NT2/D1 (cell line): ENCODE measurements around the gene EREG.

Source experiments
- DNase-seq: peaks from one replicate; pipeline ENCODE4 v3.0.0-alpha.2; 2011; ENCODE audit warnings: low read depth, low spot score
- H3K27me3 ChIP-seq: 2 replicates; pipeline ENCODE4 v1.6.0; 2011; ENCODE audit warnings: mild to moderate bottlenecking; ENCODE audit not compliant: insufficient read length, insufficient read depth
- H3K36me3 ChIP-seq: 2 replicates; pipeline ENCODE4 v1.6.1; 2011; ENCODE audit warnings: mild to moderate bottlenecking, low read length, mixed read lengths; ENCODE audit not compliant: insufficient read depth, insufficient read length
- H3K4me1 ChIP-seq: 2 replicates; pipeline ENCODE4 v1.5.1; 2011; ENCODE audit not compliant: insufficient read depth, insufficient read length
- H3K4me3 ChIP-seq: 2 replicates; pipeline ENCODE4 v1.5.1; 2011; ENCODE audit warnings: low read depth; ENCODE audit not compliant: insufficient read length
- H3K9ac ChIP-seq: 2 replicates; pipeline ENCODE4 v1.6.0; 2011; ENCODE audit warnings: low read depth; ENCODE audit not compliant: insufficient read length
- H3K9me3 ChIP-seq: 2 replicates; pipeline ENCODE4 v1.5.1; 2011; ENCODE audit warnings: mild to moderate bottlenecking, low read length; ENCODE audit not compliant: insufficient read depth
- SUZ12 ChIP-seq: IDR thresholded peaks from 2 replicates; pipeline ENCODE4 v1.6.1; 2011; ENCODE audit not compliant: insufficient read length, insufficient read depth; ENCODE audit errors: extremely low read depth
- YY1 ChIP-seq: IDR thresholded peaks from 2 replicates; pipeline ENCODE4 v1.6.1; 2011; ENCODE audit not compliant: insufficient read length, insufficient read depth
- ZNF274 ChIP-seq: IDR thresholded peaks from 2 replicates; pipeline ENCODE4 v1.6.1; 2011; ENCODE audit warnings: mild to moderate bottlenecking, low read depth, low read length

Gene EREG

DNA sequence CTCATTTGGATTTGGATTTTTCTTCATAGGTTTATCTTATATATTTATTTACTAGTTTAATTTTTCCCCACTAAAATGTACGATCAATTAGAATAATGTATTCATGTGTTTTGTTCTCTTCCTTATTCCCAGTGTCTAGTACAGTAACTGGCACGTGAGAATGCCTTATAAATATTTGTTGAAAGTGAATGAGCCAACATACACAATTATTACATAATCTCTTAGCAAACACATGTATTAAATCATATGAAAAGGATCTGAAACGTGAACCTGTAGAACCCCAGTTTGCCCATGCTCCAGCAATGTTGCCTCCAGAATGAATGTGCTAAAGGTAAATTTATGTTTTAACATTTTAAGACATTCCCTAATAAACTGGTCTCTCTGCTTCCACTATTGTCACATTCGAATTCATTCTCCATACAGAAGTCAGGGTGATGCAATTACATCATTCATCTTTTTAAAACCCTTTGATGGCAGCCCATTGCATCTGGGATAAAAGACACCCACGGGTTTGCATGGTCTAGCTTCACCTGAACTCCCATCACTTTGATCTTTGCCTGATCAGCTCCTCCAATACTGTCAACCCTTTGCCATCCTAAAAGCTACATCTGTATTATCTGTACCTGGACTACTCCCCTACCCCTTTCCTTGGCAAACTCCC, 49.3 kb downstream of the EREG start:
- no peaks in the 10 kb centered on the region for H3K9me3 ChIP-seq
- DNase-seq = no peak
- TF ChIP-seq ZNF274 (no peak), YY1 (no peak), SUZ12 (no peak)
- H3K4me1 ChIP-seq = no peaks in the 10 kb centered on the region
- H3K27me3 ChIP-seq = no peaks in the 10 kb centered on the region
- H3K36me3 ChIP-seq = no peaks in the 10 kb centered on the region
- no peak overlapping the region for H3K4me3 ChIP-seq
- no peak overlapping the region for H3K9ac ChIP-seq

DNA sequence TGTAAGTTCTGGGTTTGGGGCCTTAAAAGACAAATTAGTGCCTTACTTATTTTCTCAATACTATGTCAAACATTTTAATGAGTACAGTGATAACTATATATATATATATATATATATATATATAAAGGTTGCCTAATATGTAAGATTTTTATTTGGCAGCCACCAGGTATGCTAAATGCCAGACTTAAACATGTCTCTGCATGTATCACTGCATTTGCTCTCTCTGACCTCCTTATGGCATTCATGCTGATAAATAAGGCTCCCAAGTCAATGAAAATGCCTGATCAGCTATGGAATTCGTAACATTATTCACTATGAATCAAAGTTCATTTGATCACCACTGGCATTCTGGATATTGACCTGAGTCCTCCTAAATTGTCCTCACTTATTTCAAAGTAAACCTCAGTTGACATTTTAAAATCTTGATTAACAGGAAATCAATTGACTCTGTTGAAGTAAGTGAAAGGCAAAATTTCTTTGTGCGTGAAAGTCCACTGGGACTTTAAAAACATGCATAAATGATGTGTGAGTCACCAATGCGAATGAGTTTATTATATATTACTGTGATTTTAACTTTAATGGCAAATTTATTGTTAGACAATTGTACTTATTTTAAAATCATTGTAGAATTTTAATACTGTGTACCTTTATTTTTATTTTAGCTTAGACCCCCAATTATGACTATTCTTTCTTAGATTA, 50.8 kb downstream of the EREG start:
- Histone ChIP-seq H3K4me1 (no peaks in the 10 kb centered on the region), H3K9ac (no peak overlapping the region), H3K27me3 (no peaks in the 10 kb centered on the region), H3K4me3 (no peak overlapping the region), H3K36me3 (no peaks in the 10 kb centered on the region), H3K9me3 (no peaks in the 10 kb centered on the region)
- TF ChIP-seq SUZ12 (no peak), ZNF274 (no peak), YY1 (no peak)
- no peak for DNase-seq

DNA sequence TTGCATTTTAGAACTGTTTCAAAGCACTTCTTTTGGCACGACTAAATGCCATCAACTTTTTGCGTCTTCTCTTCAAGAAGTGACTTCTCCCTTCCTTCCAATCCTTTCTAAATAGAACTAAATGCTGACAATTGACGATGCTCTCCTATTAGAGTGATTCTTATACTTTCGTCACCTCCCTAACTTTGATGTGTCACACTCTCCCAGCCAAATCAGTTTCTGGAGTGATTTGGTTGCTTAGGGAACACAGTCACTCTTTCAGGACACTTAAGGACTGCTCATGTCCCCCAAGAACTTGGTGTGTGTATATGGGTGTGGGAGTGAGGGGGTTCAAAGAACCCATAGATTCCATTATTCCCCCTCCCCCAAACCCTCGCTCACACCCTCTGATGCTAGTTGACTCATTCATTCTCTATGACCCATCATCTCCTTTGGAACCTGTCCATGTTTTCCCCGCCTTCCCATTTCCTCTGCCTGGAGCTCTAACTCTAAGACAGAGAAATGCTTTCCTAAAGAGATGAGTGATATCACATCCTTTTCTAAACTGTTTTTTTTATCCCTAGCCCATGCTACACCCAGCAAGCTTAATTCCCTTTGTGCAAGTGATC, 53.2 kb downstream of the EREG start:
- H3K9me3 ChIP-seq = no peaks in the 10 kb centered on the region
- no peaks in the 10 kb centered on the region for H3K4me1 ChIP-seq
- no peaks in the 10 kb centered on the region for H3K27me3 ChIP-seq
- no peak overlapping the region for H3K4me3 ChIP-seq
- DNase-seq = no peak
- no peaks in the 10 kb centered on the region for H3K36me3 ChIP-seq
- no peak overlapping the region for H3K9ac ChIP-seq
- no peak for TF ChIP-seq SUZ12
- TF ChIP-seq YY1 = no peak
- TF ChIP-seq ZNF274 = no peak

DNA sequence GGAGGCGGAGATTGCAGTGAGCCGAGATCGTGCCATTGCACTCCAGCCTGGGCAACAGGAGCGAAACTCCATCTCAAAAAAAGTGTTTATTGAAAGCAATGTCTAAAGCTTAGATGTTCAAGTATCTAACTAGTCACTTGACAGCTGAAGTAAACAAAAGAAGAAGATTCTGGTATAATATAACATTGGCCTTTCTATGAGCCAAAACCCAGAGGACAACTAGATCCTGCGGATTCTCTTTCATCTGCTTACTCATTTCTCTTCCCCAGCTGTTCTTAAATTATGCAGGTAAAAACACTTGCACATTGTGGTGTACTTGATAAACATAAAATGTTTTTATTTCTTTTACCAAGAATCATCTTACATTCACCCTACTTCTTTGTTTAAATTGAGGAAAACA, 55.9 kb downstream of the EREG start:
- no peak for TF ChIP-seq YY1
- no peak for TF ChIP-seq ZNF274
- Histone ChIP-seq H3K9me3 (no peaks in the 10 kb centered on the region), H3K4me3 (no peak overlapping the region), H3K27me3 (no peaks in the 10 kb centered on the region), H3K36me3 (no peaks in the 10 kb centered on the region), H3K9ac (no peak overlapping the region), H3K4me1 (no peaks in the 10 kb centered on the region)
- DNase-seq = no peak

DNA sequence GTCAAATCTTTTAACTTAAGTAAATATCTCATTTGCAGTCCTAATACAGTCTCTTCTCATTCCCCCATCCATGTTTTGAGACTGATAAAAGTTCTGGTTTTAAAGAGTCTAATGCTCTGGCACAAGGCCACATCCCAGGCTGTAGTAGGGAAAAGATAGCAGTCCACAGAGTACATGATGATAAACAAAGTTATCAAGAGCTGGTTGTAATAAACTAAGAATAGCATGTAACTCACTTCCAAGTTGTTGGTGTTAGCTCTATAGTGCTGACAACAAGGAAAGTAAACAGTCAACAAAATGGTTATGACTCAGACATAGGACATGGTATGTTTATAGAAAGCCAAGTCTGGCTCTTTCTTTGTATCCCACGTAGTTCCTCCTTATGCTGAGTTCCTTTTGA, 58.2 kb downstream of the EREG start:
- Histone ChIP-seq H3K4me3 (no peak overlapping the region), H3K9ac (no peak overlapping the region), H3K36me3 (no peaks in the 10 kb centered on the region), H3K4me1 (no peaks in the 10 kb centered on the region), H3K9me3 (no peaks in the 10 kb centered on the region), H3K27me3 (no peaks in the 10 kb centered on the region)
- DNase-seq = no peak
- TF ChIP-seq YY1 = no peak
- no peak for TF ChIP-seq SUZ12
- TF ChIP-seq ZNF274 = no peak

- no peaks in the 10 kb centered on the region for H3K36me3 ChIP-seq
- no peaks in the 10 kb centered on the region for H3K27me3 ChIP-seq
- no peak for DNase-seq
- H3K4me3 ChIP-seq = no peak overlapping the region
- no peak for TF ChIP-seq ZNF274
- no peak for TF ChIP-seq SUZ12
- no peak for TF ChIP-seq YY1
- no peaks in the 10 kb centered on the region for H3K4me1 ChIP-seq
- no peak overlapping the region for H3K9ac ChIP-seq
- no peaks in the 10 kb centered on the region for H3K9me3 ChIP-seq
Observed at GRCh38 chr4:74424111-74424510, 59.2 kb downstream of the EREG start.

DNA sequence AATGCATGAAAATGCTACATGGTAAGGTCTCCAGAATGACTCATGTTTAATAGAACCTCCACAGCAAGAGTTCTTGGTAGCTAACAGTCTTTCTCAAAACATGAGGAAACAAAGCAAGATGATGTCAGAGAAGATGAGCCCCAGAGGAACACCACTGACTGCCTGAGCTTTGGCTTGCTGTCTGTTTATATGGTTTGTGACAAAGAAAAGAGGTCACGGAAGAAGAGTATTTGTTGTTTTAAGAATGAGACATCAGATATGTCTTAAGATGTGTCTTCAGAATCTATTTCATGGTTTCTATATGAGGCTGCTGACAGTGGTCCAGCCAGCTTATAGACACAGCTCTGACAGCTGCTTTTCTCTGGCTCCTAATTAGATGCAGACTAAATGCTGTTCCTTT, 61.2 kb downstream of the EREG start:
- Histone ChIP-seq H3K9me3 (no peaks in the 10 kb centered on the region), H3K9ac (no peak overlapping the region), H3K36me3 (no peaks in the 10 kb centered on the region), H3K4me3 (no peak overlapping the region), H3K4me1 (no peaks in the 10 kb centered on the region), H3K27me3 (no peaks in the 10 kb centered on the region)
- no peak for DNase-seq
- TF ChIP-seq YY1 (no peak), ZNF274 (no peak), SUZ12 (no peak)
